ENCODE measurements around the gene MAP4K1. TPM values are rescaled to one million over a fixed set of nuclear protein-coding genes. Genes with fewer than 3 reads are reported as not detected.
A peak's percentile ranks its signal among the peaks of the same experiment; 100 is the strongest.

MAP4K1 gene
- polyA plus RNA-seq, 1 donor from 2014 or later, result 1.0 TPM

GRCh38 chr19:38545596-38545995 lies 72.2 kb downstream of the MAP4K1 start:
- no peak for TF ChIP-seq EP300 (conservative IDR thresholded peaks at IDR 0.05; ENCODE audit: poor library complexity, severe bottlenecking)
- TF ChIP-seq MXI1 (conservative IDR thresholded peaks at IDR 0.05; ENCODE audit: poor library complexity, severe bottlenecking), result no peak
- TF ChIP-seq TAF1 (IDR thresholded peaks at IDR 0.05; ENCODE audit: low read depth), result no peak
- no peak for TF ChIP-seq EZH2 (IDR thresholded peaks at IDR 0.05; ENCODE audit: borderline replicate concordance, insufficient read depth, low read length, poor library complexity, severe bottlenecking)
- no peaks in the 10 kb centered on the region for H3K9me2 ChIP-seq (ENCODE audit: insufficient read depth, low read length)
- no peak overlapping the region for H3K4me2 ChIP-seq (ENCODE audit: low read length)
- H4K20me1 ChIP-seq (ENCODE audit: insufficient read depth), result no peaks in the 10 kb centered on the region
- no peaks in the 10 kb centered on the region for H3K27me3 ChIP-seq (ENCODE audit: insufficient read depth, low read depth, low read length)
- H3K9ac ChIP-seq (ENCODE audit: low read length), result no peak overlapping the region
- no peak overlapping the region for H2AFZ ChIP-seq (ENCODE audit: low read depth, low read length)
- no peaks in the 10 kb centered on the region for H3K36me3 ChIP-seq (ENCODE audit: insufficient read depth, low read length)
- H3K9me3 ChIP-seq (ENCODE audit: low read length), result no peaks in the 10 kb centered on the region
- no peak overlapping the region for H3K4me3 ChIP-seq (ENCODE audit: low read length)
- H3K79me2 ChIP-seq (replicated peaks; ENCODE audit: insufficient read depth, low read length), result no peaks in the 10 kb centered on the region
- H3K27ac ChIP-seq (ENCODE audit: low read length), result no peak overlapping the region
- no peaks in the 10 kb centered on the region for H3F3A ChIP-seq (ENCODE audit: insufficient read depth, low read length, poor library complexity, severe bottlenecking)

- H3K27ac ChIP-seq (ENCODE audit: low read length), result no peak overlapping the region
- H2AFZ ChIP-seq (ENCODE audit: low read depth, low read length), result no peak overlapping the region
- H4K20me1 ChIP-seq (ENCODE audit: insufficient read depth), result no peaks in the 10 kb centered on the region
- no peaks in the 10 kb centered on the region for H3K27me3 ChIP-seq (ENCODE audit: insufficient read depth, low read depth, low read length)
- H3K9me2 ChIP-seq (ENCODE audit: insufficient read depth, low read length), result no peaks in the 10 kb centered on the region
- no peaks in the 10 kb centered on the region for H3K79me2 ChIP-seq (replicated peaks; ENCODE audit: insufficient read depth, low read length)
- no peaks in the 10 kb centered on the region for H3K36me3 ChIP-seq (ENCODE audit: insufficient read depth, low read length)
- H3K9ac ChIP-seq (ENCODE audit: low read length), result no peak overlapping the region
- no peaks in the 10 kb centered on the region for H3K9me3 ChIP-seq (ENCODE audit: low read length)
- no peaks in the 10 kb centered on the region for H3F3A ChIP-seq (ENCODE audit: insufficient read depth, low read length, poor library complexity, severe bottlenecking)
- peak; percentile 26 for TF ChIP-seq CTCF (IDR thresholded peaks at IDR 0.05; ENCODE audit: poor library complexity, severe bottlenecking)
- TF ChIP-seq SMC3 (conservative IDR thresholded peaks at IDR 0.05; ENCODE audit: poor library complexity), result no peak
- no peak for TF ChIP-seq EP300 (conservative IDR thresholded peaks at IDR 0.05; ENCODE audit: poor library complexity, severe bottlenecking)
- no peak overlapping the region for H3K4me2 ChIP-seq (ENCODE audit: low read length)
- no peak overlapping the region for H3K4me3 ChIP-seq (ENCODE audit: low read length)
Measured at GRCh38 chr19:38544569-38545315, 73.0 kb downstream of the MAP4K1 start.

- no peaks in the 10 kb centered on the region for H3F3A ChIP-seq (ENCODE audit: insufficient read depth, low read length, poor library complexity, severe bottlenecking)
- H4K20me1 ChIP-seq (ENCODE audit: insufficient read depth), result no peaks in the 10 kb centered on the region
- no peak overlapping the region for H3K4me2 ChIP-seq (ENCODE audit: low read length)
- H3K9me2 ChIP-seq (ENCODE audit: insufficient read depth, low read length), result no peaks in the 10 kb centered on the region
- TF ChIP-seq EP300 (conservative IDR thresholded peaks at IDR 0.05; ENCODE audit: poor library complexity, severe bottlenecking), result no peak
- TF ChIP-seq TAF1 (IDR thresholded peaks at IDR 0.05; ENCODE audit: low read depth), result no peak
- TF ChIP-seq EZH2 (IDR thresholded peaks at IDR 0.05; ENCODE audit: borderline replicate concordance, insufficient read depth, low read length, poor library complexity, severe bottlenecking), result no peak
- no peak for TF ChIP-seq MXI1 (conservative IDR thresholded peaks at IDR 0.05; ENCODE audit: poor library complexity, severe bottlenecking)
- TF ChIP-seq SMC3 (conservative IDR thresholded peaks at IDR 0.05; ENCODE audit: poor library complexity), result peak; percentile 55
- TF ChIP-seq POLR2AphosphoS5 (IDR thresholded peaks at IDR 0.05), result no peak
- peak; percentile 67 for TF ChIP-seq CTCF (IDR thresholded peaks at IDR 0.05; ENCODE audit: poor library complexity, severe bottlenecking)
- peak; percentile 65 for TF ChIP-seq RAD21 (conservative IDR thresholded peaks at IDR 0.05)
- TF ChIP-seq REST (IDR thresholded peaks at IDR 0.05; ENCODE audit: borderline replicate concordance), result no peak
- H2AFZ ChIP-seq (ENCODE audit: low read depth, low read length), result no peak overlapping the region
- no peaks in the 10 kb centered on the region for H3K27me3 ChIP-seq (ENCODE audit: insufficient read depth, low read depth, low read length)
- no peak overlapping the region for H3K9ac ChIP-seq (ENCODE audit: low read length)
- no peak overlapping the region for H3K27ac ChIP-seq (ENCODE audit: low read length)
- no peak overlapping the region for H3K4me3 ChIP-seq (ENCODE audit: low read length)
- H3K9me3 ChIP-seq (ENCODE audit: low read length), result no peaks in the 10 kb centered on the region
- no peaks in the 10 kb centered on the region for H3K79me2 ChIP-seq (replicated peaks; ENCODE audit: insufficient read depth, low read length)
- no peaks in the 10 kb centered on the region for H3K36me3 ChIP-seq (ENCODE audit: insufficient read depth, low read length)
Measured at GRCh38 chr19:38543807-38544568, 73.8 kb downstream of the MAP4K1 start.
